ENCODE data around the gene RCE1. TPM values are rescaled to one million over a fixed set of nuclear protein-coding genes. Genes with fewer than 3 reads are reported as not detected.

The RCE1 gene
- total RNA-seq, 2 donors from 2014 or later = 27.2 to 29.6 TPM

GRCh38 chr11:66855574-66856495 is 12.6 kb downstream of the RCE1 start:
- Mint-ChIP-seq H3K36me3 (ENCODE audit: insufficient read depth in 2 of 2) (peaks cover 0 to 1% of the 10 kb centered on the region in 2 donors), H3K9me3 (no peaks in the 10 kb centered on the region), H3K4me3 (peak overlapping the region; percentile 84 to 95), H3K27ac (peak overlapping the region; percentile 27), H3K4me1 (ENCODE audit: low read depth) (peaks cover 9% of the 10 kb centered on the region), H3K27me3 (ENCODE audit: low read depth) (no peaks in the 10 kb centered on the region)
- peak; percentile 86 for ATAC-seq (replicated peaks in 1 of 2)
- DNase-seq = peak; percentile 89 to 91

- no peaks in the 10 kb centered on the region for H3K9me3 Mint-ChIP-seq
- H3K36me3 Mint-ChIP-seq (ENCODE audit: insufficient read depth in 2 of 2) = peaks cover 0 to 1% of the 10 kb centered on the region in 2 donors
- DNase-seq (peak; percentile 62 to 63), ATAC-seq (replicated peaks in 1 of 2) (peak; percentile 65 to 68)
- no peaks in the 10 kb centered on the region for H3K27me3 Mint-ChIP-seq (ENCODE audit: low read depth)
- H3K27ac Mint-ChIP-seq = peak within 1 kb of the TSS; percentile 54
- H3K4me3 Mint-ChIP-seq = peak within 1 kb of the TSS; percentile 89 to 95
- H3K4me1 Mint-ChIP-seq (ENCODE audit: low read depth) = peaks cover 7% of the 10 kb centered on the region
These were observed 13.4 kb downstream of the RCE1 start, which contains the start of gene LRFN4 for GRCh38 chr11:66856496-66857233. TSS of gene LRFN4 (plus strand) at chr11:66857064. CDS start at chr11:66857745, 681 bp downstream.

- Mint-ChIP-seq H3K36me3 (ENCODE audit: insufficient read depth in 2 of 2) (peaks cover 0 to 1% of the 10 kb centered on the region in 2 donors), H3K4me3 (peak overlapping the region; percentile 85 to 89), H3K4me1 (ENCODE audit: low read depth) (no peaks in the 10 kb centered on the region), H3K9me3 (no peaks in the 10 kb centered on the region), H3K27ac (peak overlapping the region; percentile 54), H3K27me3 (ENCODE audit: low read depth) (no peaks in the 10 kb centered on the region)
- ATAC-seq (replicated peaks in 1 of 2) (no peak), DNase-seq (no peak)
These were observed 14.1 kb downstream of the RCE1 start for GRCh38 chr11:66857234-66857926.

- Mint-ChIP-seq H3K27me3 (ENCODE audit: low read depth) (no peaks in the 10 kb centered on the region), H3K27ac (no peak overlapping the region), H3K36me3 (ENCODE audit: insufficient read depth in 2 of 2) (peaks cover 0 to 1% of the 10 kb centered on the region in 2 donors), H3K4me3 (peak overlapping the region; percentile 85 to 89), H3K9me3 (no peaks in the 10 kb centered on the region), H3K4me1 (ENCODE audit: low read depth) (no peaks in the 10 kb centered on the region)
- DNase-seq (no peak), ATAC-seq (replicated peaks in 1 of 2) (no peak)
These were observed 14.6 kb downstream of the RCE1 start for GRCh38 chr11:66857927-66858185.

GRCh38 chr11:66858186-66858938 is 15.1 kb downstream of the RCE1 start:
- DNase-seq (no peak), ATAC-seq (replicated peaks in 1 of 2) (no peak)
- H3K4me1 Mint-ChIP-seq (ENCODE audit: low read depth) = no peaks in the 10 kb centered on the region
- no peaks in the 10 kb centered on the region for H3K27me3 Mint-ChIP-seq (ENCODE audit: low read depth)
- H3K9me3 Mint-ChIP-seq = no peaks in the 10 kb centered on the region
- H3K36me3 Mint-ChIP-seq (ENCODE audit: insufficient read depth in 2 of 2) = peaks cover 0 to 1% of the 10 kb centered on the region in 2 donors
- peak overlapping the region; percentile 85 to 89 for H3K4me3 Mint-ChIP-seq
- H3K27ac Mint-ChIP-seq = no peak overlapping the region

GRCh38 chr11:66858939-66859685 is 15.9 kb downstream of the RCE1 start:
- Mint-ChIP-seq H3K4me1 (ENCODE audit: low read depth) (no peaks in the 10 kb centered on the region), H3K36me3 (ENCODE audit: insufficient read depth in 2 of 2) (peaks cover 0 to 1% of the 10 kb centered on the region in 2 donors), H3K27me3 (ENCODE audit: low read depth) (no peaks in the 10 kb centered on the region), H3K9me3 (no peaks in the 10 kb centered on the region), H3K27ac (no peak overlapping the region), H3K4me3 (peak overlapping the region in 1 of 2 donors; percentile 20)
- ATAC-seq (replicated peaks in 1 of 2) (no peak), DNase-seq (no peak)

GRCh38 chr11:66859686-66860448 is 16.6 kb downstream of the RCE1 start:
- H3K36me3 Mint-ChIP-seq (ENCODE audit: insufficient read depth in 2 of 2) = peaks cover 0 to 1% of the 10 kb centered on the region in 2 donors
- no peak overlapping the region for H3K27ac Mint-ChIP-seq
- H3K9me3 Mint-ChIP-seq = no peaks in the 10 kb centered on the region
- DNase-seq = no peak
- no peaks in the 10 kb centered on the region for H3K27me3 Mint-ChIP-seq (ENCODE audit: low read depth)
- no peak for ATAC-seq (replicated peaks in 1 of 2)
- H3K4me1 Mint-ChIP-seq (ENCODE audit: low read depth) = no peaks in the 10 kb centered on the region
- no peak overlapping the region for H3K4me3 Mint-ChIP-seq

GRCh38 chr11:66860449-66860831 is 17.2 kb downstream of the RCE1 start:
- no peak overlapping the region for H3K4me3 Mint-ChIP-seq
- DNase-seq = no peak
- no peak for ATAC-seq (replicated peaks in 1 of 2)
- H3K27me3 Mint-ChIP-seq (ENCODE audit: low read depth) = no peaks in the 10 kb centered on the region
- H3K4me1 Mint-ChIP-seq (ENCODE audit: low read depth) = no peaks in the 10 kb centered on the region
- no peak overlapping the region for H3K27ac Mint-ChIP-seq
- no peaks in the 10 kb centered on the region for H3K9me3 Mint-ChIP-seq
- peaks cover 0 to 1% of the 10 kb centered on the region in 2 donors for H3K36me3 Mint-ChIP-seq (ENCODE audit: insufficient read depth in 2 of 2)

GRCh38 chr11:66861038-66861773 is 18.0 kb downstream of the RCE1 start:
- no peak overlapping the region for H3K4me3 Mint-ChIP-seq
- H3K9me3 Mint-ChIP-seq = no peaks in the 10 kb centered on the region
- no peaks in the 10 kb centered on the region for H3K27me3 Mint-ChIP-seq (ENCODE audit: low read depth)
- no peak for DNase-seq
- no peak overlapping the region for H3K27ac Mint-ChIP-seq
- no peaks in the 10 kb centered on the region for H3K4me1 Mint-ChIP-seq (ENCODE audit: low read depth)
- peaks cover 0 to 1% of the 10 kb centered on the region in 2 donors for H3K36me3 Mint-ChIP-seq (ENCODE audit: insufficient read depth in 2 of 2)
- ATAC-seq (replicated peaks in 1 of 2) = no peak

GRCh38 chr11:66861774-66862558 is 18.7 kb downstream of the RCE1 start:
- Mint-ChIP-seq H3K4me3 (no peak overlapping the region), H3K27me3 (ENCODE audit: low read depth) (no peaks in the 10 kb centered on the region), H3K36me3 (ENCODE audit: insufficient read depth in 2 of 2) (no peaks in the 10 kb centered on the region), H3K27ac (no peak overlapping the region), H3K9me3 (no peaks in the 10 kb centered on the region), H3K4me1 (ENCODE audit: low read depth) (no peaks in the 10 kb centered on the region)
- DNase-seq (no peak), ATAC-seq (replicated peaks in 1 of 2) (no peak)

All from activated T-cell treated with anti-CD3 and anti-CD28 coated beads, Interleukin-2, amount 50 U/mL, for 72 hours (primary cell).